IMR-90 (cell line): ENCODE measurements around the gene BCS1L. TPM values are rescaled to one million over a fixed set of nuclear protein-coding genes. Genes with fewer than 3 reads are reported as not detected.

Experiments
- ATAC-seq: fragments of 200-7000 bp; cut with Tn5 transposase; 2 replicates; pipeline ENCODE4 v1.9.1; 2020; ENCODE audit warnings: low read depth, mild to moderate bottlenecking, moderate library complexity
- BruUV-seq: library from RNA; stranded (reverse); fragments of 400-500 nt; replicated peaks from 2 replicates; lab custom pipeline; 2021; lab: Mats Ljungman, UMichigan
- CTCF ChIA-PET: fragments of 300-600 bp; formaldehyde crosslinking; extraction: SDS; loops from one replicate; lab custom pipeline; 2021; ENCODE audit warnings: antibody characterized with exemption; lab: Yijun Ruan, JAX
- POLR2A ChIA-PET: fragments of 300-600 bp; sonication (Branson Sonifier 250); formaldehyde crosslinking; loops from one replicate; lab custom pipeline; 2022; ENCODE audit warnings: antibody characterized with exemption; ENCODE audit not compliant: unreplicated experiment; lab: Charles Lee
- DNase-seq: peaks from one replicate; pipeline ENCODE4 v3.0.0; 2013
- H2AFZ ChIP-seq: replicated peaks from 2 replicates; pipeline ENCODE3; 2013; ENCODE audit warnings: low read length, mild to moderate bottlenecking; ENCODE audit not compliant: poor library complexity
- H2AK5ac ChIP-seq: 2 replicates; pipeline ENCODE4 v1.6.1; 2013; ENCODE audit warnings: low read depth, low read length, inconsistent platforms
- H2AK9ac ChIP-seq: replicated peaks from 2 replicates; pipeline ENCODE3; 2013; ENCODE audit warnings: mild to moderate bottlenecking, low read depth, low read length, moderate library complexity; ENCODE audit not compliant: poor library complexity
- H2BK120ac ChIP-seq: 2 replicates; pipeline ENCODE4 v1.6.1; 2013; ENCODE audit warnings: low read depth, low read length, inconsistent platforms
- H2BK15ac ChIP-seq: 3 replicates; pipeline ENCODE4 v1.6.1; 2013; ENCODE audit warnings: low read depth, low read length, inconsistent platforms
- H2BK20ac ChIP-seq: 2 replicates; pipeline ENCODE4 v1.6.1; 2013; ENCODE audit warnings: low read depth, mild to moderate bottlenecking, inconsistent platforms, low read length, moderate library complexity
- H2BK5ac ChIP-seq: 2 replicates; pipeline ENCODE4 v1.6.1; 2013; ENCODE audit warnings: mild to moderate bottlenecking, low read depth, low read length, inconsistent platforms; ENCODE audit not compliant: poor library complexity, severe bottlenecking
- H3K14ac ChIP-seq: replicated peaks from 2 replicates; pipeline ENCODE4 v1.6.1; 2013; ENCODE audit warnings: low read depth, low read length, inconsistent platforms
- H3K18ac ChIP-seq: 2 replicates; pipeline ENCODE4 v1.6.1; 2013; ENCODE audit warnings: low read depth, low read length, control low read depth
- H3K23ac ChIP-seq: 2 replicates; pipeline ENCODE4 v1.6.1; 2013; ENCODE audit warnings: low read depth, low read length, inconsistent platforms
- H3K27ac ChIP-seq: 2 replicates; pipeline ENCODE4 v1.5.1; 2013; ENCODE audit warnings: mild to moderate bottlenecking, control low read depth, low read length; ENCODE audit not compliant: insufficient read depth
- H3K27me3 ChIP-seq: 2 replicates; pipeline ENCODE4 v1.6.1; 2013; ENCODE audit warnings: low read length; ENCODE audit not compliant: control insufficient read depth, insufficient read depth
- H3K36me3 ChIP-seq: 2 replicates; pipeline ENCODE4 v1.6.1; 2013; ENCODE audit warnings: low read length, mixed read lengths; ENCODE audit not compliant: control insufficient read depth, insufficient read depth
- H3K4ac ChIP-seq: 2 replicates; pipeline ENCODE4 v1.6.1; 2013; ENCODE audit warnings: low read depth, low read length, inconsistent platforms
- H3K4me1 ChIP-seq: 2 replicates; pipeline ENCODE4 v1.6.1; 2013; ENCODE audit warnings: low read length, mixed read lengths; ENCODE audit not compliant: control insufficient read depth, insufficient read depth
- H3K4me2 ChIP-seq: 2 replicates; pipeline ENCODE4 v1.6.1; 2013; ENCODE audit warnings: low read depth, mild to moderate bottlenecking, control low read depth, low read length, moderate library complexity
- H3K4me3 ChIP-seq: 2 replicates; pipeline ENCODE4 v1.5.1; 2013; ENCODE audit warnings: low read depth, mild to moderate bottlenecking, control low read depth, low read length, moderate library complexity; ENCODE audit not compliant: insufficient read depth
- H3K56ac ChIP-seq: 2 replicates; pipeline ENCODE4 v1.6.1; 2013; ENCODE audit warnings: low read length, inconsistent platforms; ENCODE audit not compliant: insufficient read depth; ENCODE audit errors: extremely low read depth
- H3K79me1 ChIP-seq, 2 experiments: 2 replicates each; pipeline ENCODE4 v1.6.1; 2013; ENCODE audit warnings: low read length in 2 of 2, inconsistent platforms in 1 of 2, low read depth in 1 of 2
- H3K9ac ChIP-seq: 2 replicates; pipeline ENCODE4 v1.6.1; 2013; ENCODE audit warnings: low read depth, low read length, control low read depth
- H3K9me1 ChIP-seq: 2 replicates; pipeline ENCODE4 v1.6.1; 2013; ENCODE audit warnings: low read length, inconsistent platforms; ENCODE audit not compliant: insufficient read depth
- H3K9me3 ChIP-seq: 2 replicates; pipeline ENCODE4 v1.6.1; 2013; ENCODE audit warnings: low read length; ENCODE audit not compliant: control insufficient read depth, insufficient read depth
- H4K20me1 ChIP-seq: 2 replicates; pipeline ENCODE4 v1.6.1; 2013; ENCODE audit warnings: low read length, inconsistent platforms; ENCODE audit not compliant: insufficient read depth
- H4K5ac ChIP-seq: 2 replicates; pipeline ENCODE4 v1.6.1; 2013; ENCODE audit warnings: mild to moderate bottlenecking, low read depth, low read length, control low read depth
- H4K8ac ChIP-seq, 2 experiments: 2 replicates each; pipeline ENCODE4 v1.6.1; 2013; ENCODE audit warnings: low read depth in 2 of 2, low read length in 2 of 2, control low read depth in 1 of 2, inconsistent platforms in 1 of 2
- H4K91ac ChIP-seq: 2 replicates; pipeline ENCODE4 v1.6.1; 2013; ENCODE audit warnings: low read depth, low read length, inconsistent platforms; ENCODE audit not compliant: insufficient read depth
- CEBPB ChIP-seq: IDR thresholded peaks from 2 replicates; pipeline ENCODE4 v1.6.1; 2012; ENCODE audit warnings: low read depth, low read length, improper control_type of control experiment
- CTCF ChIP-seq: conservative IDR thresholded peaks from 2 replicates; pipeline ENCODE4 v1.5.1; 2012; ENCODE audit warnings: mild to moderate bottlenecking, low read depth, low read length, improper control_type of control experiment
- ELK1 ChIP-seq: fragments of 150-350 bp; IDR thresholded peaks from 2 replicates; pipeline ENCODE4 v1.6.1; 2016; ENCODE audit warnings: low read depth, mild to moderate bottlenecking, low read length, moderate library complexity, borderline replicate concordance
- FOS ChIP-seq: fragments of 150-350 bp; IDR thresholded peaks from 2 replicates; pipeline ENCODE4 v1.6.1; 2016; ENCODE audit warnings: low read depth, low read length
- MAFK ChIP-seq: IDR thresholded peaks from 2 replicates; pipeline ENCODE4 v1.6.1; 2012; ENCODE audit warnings: low read depth, low read length, improper control_type of control experiment
- MXI1 ChIP-seq: IDR thresholded peaks from 2 replicates; pipeline ENCODE4 v1.6.1; 2012; ENCODE audit warnings: low read depth, mild to moderate bottlenecking, low read length, moderate library complexity, borderline replicate concordance
- NFE2L2 ChIP-seq: fragments of 150-350 bp; IDR thresholded peaks from 2 replicates; pipeline ENCODE4 v1.6.1; 2016; ENCODE audit warnings: low read depth, mild to moderate bottlenecking, low read length
- POLR2A ChIP-seq: IDR thresholded peaks from 2 replicates; pipeline ENCODE4 v1.6.1; 2012; ENCODE audit warnings: mild to moderate bottlenecking, low read depth, low read length
- RAD21 ChIP-seq: IDR thresholded peaks from 2 replicates; pipeline ENCODE4 v1.6.1; 2012; ENCODE audit warnings: low read length, improper control_type of control experiment
- RFX5 ChIP-seq: IDR thresholded peaks from 2 replicates; pipeline ENCODE4 v1.8.0; 2012; ENCODE audit warnings: low read depth, mild to moderate bottlenecking, low read length, moderate library complexity
- SMC3 ChIP-seq: fragments of 150-350 bp; IDR thresholded peaks from 2 replicates; pipeline ENCODE4 v1.6.1; 2016; ENCODE audit warnings: low read depth, mild to moderate bottlenecking, antibody characterized with exemption, low read length, moderate library complexity
- USF2 ChIP-seq: fragments of 150-350 bp; IDR thresholded peaks from 2 replicates; pipeline ENCODE4 v1.6.1; 2017; ENCODE audit warnings: mild to moderate bottlenecking, antibody characterized with exemption, low read length, low read depth
- WGBS, 2 experiments: methylation state at CpG; one replicate each; pipeline versions ENCODE4 v1.1.5 to v1.1.7; 2013; ENCODE audit warnings: missing lambda C conversion rate in 2 of 2; ENCODE audit not compliant: insufficient read length in 1 of 2; ENCODE audit errors: extremely low coverage in 2 of 2; 5-methylcytosine and 5-hydroxymethylcytosine counted together
- dilution Hi-C: fragments of 300-500 bp; cut with HindIII; formaldehyde crosslinking; loops from one replicate; pipeline ENCODE4 v1.14.3; 2018; ENCODE audit warnings: low sequenced_read_pairs; ENCODE audit not compliant: unreplicated experiment
- in situ Hi-C: fragments of 300-500 bp; cut with MboI; formaldehyde crosslinking; loops from 3 replicates; pipeline ENCODE4 v1.14.3; 2019; ENCODE audit warnings: low sequenced_read_pairs, inconsistent platforms, mixed read lengths
- intact Hi-C: fragments of 100-400 bp; cut with micrococcal nuclease; formaldehyde crosslinking; loops from 2 replicates; pipeline ENCODE4 v1.10.0; 2022
- polyA plus RNA-seq, 3 experiments: library from polyadenylated mRNA; depleted of rRNA; stranded (reverse); fragments of >200 nt; gene quantifications; 2 replicates each; pipeline ENCODE4 v1.2.3, GENCODE V29; 2012; ENCODE audit warnings: low replicate concordance in 1 of 3
- total RNA-seq: library from RNA; depleted of rRNA; stranded (reverse); fragments of >200 nt; gene quantifications from 2 replicates; pipeline ENCODE4 v1.2.3, GENCODE V29; 2012

The BCS1L gene
- total and polyA plus RNA-seq, 2 of the 4 experiments (the other 2 are of a cell fraction): 39.1 to 56.7 TPM

- peaks cover 3% of the 10 kb centered on the region for H3K4me1 ChIP-seq
- no TSS peak for BruUV-seq
- ChIA-PET POLR2A (no interaction called here), CTCF (interaction anchor here (0.5 to 2.0 kb wide), 13 partner anchors 13 to 167 kb away, joined by 3 to 9 read pairs (median 4); partner anchors contain the start of genes RNF25 and STK36)
- ATAC-seq (no peak), DNase-seq (no peak)
- no peak overlapping the region for H2BK20ac ChIP-seq
- H4K91ac ChIP-seq: no peak overlapping the region
- intact Hi-C loops: loop anchor here (1.0 to 2.0 kb wide), 2 partner anchors 21 to 137 kb away; no protein-coding TSS in a partner anchor
- H3K18ac ChIP-seq: no peak overlapping the region
- H2BK120ac ChIP-seq: no peak overlapping the region
- peak overlapping the region; percentile 88 to 97; a peak in 2 of 4 replicates for H4K8ac ChIP-seq
- H4K5ac ChIP-seq: no peak overlapping the region; the same call in 1 of the 2 replicates
- H2AFZ ChIP-seq: peak overlapping the region; percentile 88
- 0 out of 2 replicates have a peak, but pooled peaks cover 4% of the 10 kb centered on the region for H3K9me1 ChIP-seq
- no peak overlapping the region for H3K23ac ChIP-seq
- no peak overlapping the region for H3K4me2 ChIP-seq
- H3K27me3 ChIP-seq: no peaks in the 10 kb centered on the region
- H3K14ac ChIP-seq: no peak overlapping the region
- H2BK15ac ChIP-seq: no peak overlapping the region
- in situ Hi-C loops: no loop called here
- H2AK9ac ChIP-seq: peak overlapping the region; percentile 57
- TF ChIP-seq CTCF (no peak), MAFK (no peak), NFE2L2 (no peak), SMC3 (no peak), FOS (no peak), RFX5 (no peak), RAD21 (no peak), MXI1 (no peak), USF2 (no peak), POLR2A (no peak), ELK1 (no peak), CEBPB (no peak)
- no CpG with 5 or more reads among the region's 8 CpGs for WGBS, 2 experiments
- H2BK5ac ChIP-seq: no peak overlapping the region
- H3K4me3 ChIP-seq: no peak overlapping the region
- H3K36me3 ChIP-seq: no peaks in the 10 kb centered on the region
- H3K9ac ChIP-seq: no peak overlapping the region
- no peak overlapping the region for H2AK5ac ChIP-seq
- dilution Hi-C loops: no loop called here
- no peak overlapping the region for H3K4ac ChIP-seq
- H3K79me1 ChIP-seq: peaks cover 11 to 20% of the 10 kb centered on the region in 2 experiments; a peak in 3 of 4 replicates
- H3K56ac ChIP-seq: no peak overlapping the region
- H3K27ac ChIP-seq: no peak overlapping the region
- no peaks in the 10 kb centered on the region for H3K9me3 ChIP-seq
- no peaks in the 10 kb centered on the region for H4K20me1 ChIP-seq
These were observed 50.4 kb downstream of the BCS1L start for GRCh38 chr2:218709908-218710307.
